ENCODE results near the gene DTWD1. TPM values are rescaled to one million over a fixed set of nuclear protein-coding genes. Genes with fewer than 3 reads are reported as not detected.

The DTWD1 gene
- total and polyA plus RNA-seq, 2 of the 4 experiments (the other 2 are of a cell fraction) = 19.9 to 20.1 TPM

GRCh38 chr15:49673861-49674260, 53.0 kb downstream of the DTWD1 start:
- H3K14ac ChIP-seq (replicated peaks; ENCODE audit: low read depth, low read length) = peak overlapping the region; percentile 84; the same call in 1 of the 2 replicates
- H3K4me1 ChIP-seq (ENCODE audit: control insufficient read depth, insufficient read depth, low read length) = peaks cover 4% of the 10 kb centered on the region
- dilution Hi-C loops (cut with HindIII; ENCODE audit: low sequenced_read_pairs, unreplicated experiment) = no loop called here
- H3K27me3 ChIP-seq (ENCODE audit: control insufficient read depth, insufficient read depth, low read length) = no peaks in the 10 kb centered on the region
- H3K27ac ChIP-seq (ENCODE audit: insufficient read depth, low read length) = no peak overlapping the region
- H3K4me3 ChIP-seq (ENCODE audit: insufficient read depth, low read depth, low read length) = no peak overlapping the region
- no peak for DNase-seq
- peak overlapping the region; percentile 57 for H2BK20ac ChIP-seq (ENCODE audit: low read depth, low read length)
- TF ChIP-seq MXI1 (IDR thresholded peaks at IDR 0.05; ENCODE audit: borderline replicate concordance, low read depth, low read length) (no peak), RAD21 (IDR thresholded peaks at IDR 0.05; ENCODE audit: low read length) (no peak), BHLHE40 (IDR thresholded peaks at IDR 0.05; ENCODE audit: low read depth, low read length) (no peak), CHD1 (IDR thresholded peaks at IDR 0.05; ENCODE audit: low read depth, low read length) (no peak), RFX5 (IDR thresholded peaks at IDR 0.05; ENCODE audit: low read depth, low read length) (no peak), RCOR1 (IDR thresholded peaks at IDR 0.05; ENCODE audit: insufficient replicate concordance, low read length) (no peak), FOS (IDR thresholded peaks at IDR 0.05; ENCODE audit: low read depth, low read length) (no peak), CEBPB (IDR thresholded peaks at IDR 0.05; ENCODE audit: low read depth, low read length) (no peak), NFE2L2 (IDR thresholded peaks at IDR 0.05; ENCODE audit: low read depth, low read length) (no peak), MAZ (IDR thresholded peaks at IDR 0.05; ENCODE audit: borderline replicate concordance, low read depth, low read length) (no peak), POLR2A (IDR thresholded peaks at IDR 0.05; ENCODE audit: low read depth, low read length) (no peak)
- TF ChIP-seq, protein P1, sequence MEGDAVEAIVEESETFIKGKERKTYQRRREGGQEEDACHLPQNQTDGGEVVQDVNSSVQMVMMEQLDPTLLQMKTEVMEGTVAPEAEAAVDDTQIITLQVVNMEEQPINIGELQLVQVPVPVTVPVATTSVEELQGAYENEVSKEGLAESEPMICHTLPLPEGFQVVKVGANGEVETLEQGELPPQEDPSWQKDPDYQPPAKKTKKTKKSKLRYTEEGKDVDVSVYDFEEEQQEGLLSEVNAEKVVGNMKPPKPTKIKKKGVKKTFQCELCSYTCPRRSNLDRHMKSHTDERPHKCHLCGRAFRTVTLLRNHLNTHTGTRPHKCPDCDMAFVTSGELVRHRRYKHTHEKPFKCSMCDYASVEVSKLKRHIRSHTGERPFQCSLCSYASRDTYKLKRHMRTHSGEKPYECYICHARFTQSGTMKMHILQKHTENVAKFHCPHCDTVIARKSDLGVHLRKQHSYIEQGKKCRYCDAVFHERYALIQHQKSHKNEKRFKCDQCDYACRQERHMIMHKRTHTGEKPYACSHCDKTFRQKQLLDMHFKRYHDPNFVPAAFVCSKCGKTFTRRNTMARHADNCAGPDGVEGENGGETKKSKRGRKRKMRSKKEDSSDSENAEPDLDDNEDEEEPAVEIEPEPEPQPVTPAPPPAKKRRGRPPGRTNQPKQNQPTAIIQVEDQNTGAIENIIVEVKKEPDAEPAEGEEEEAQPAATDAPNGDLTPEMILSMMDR (conservative IDR thresholded peaks at IDR 0.05; ENCODE audit: low read depth, low read length) = no peak
- TF ChIP-seq, protein P2, sequence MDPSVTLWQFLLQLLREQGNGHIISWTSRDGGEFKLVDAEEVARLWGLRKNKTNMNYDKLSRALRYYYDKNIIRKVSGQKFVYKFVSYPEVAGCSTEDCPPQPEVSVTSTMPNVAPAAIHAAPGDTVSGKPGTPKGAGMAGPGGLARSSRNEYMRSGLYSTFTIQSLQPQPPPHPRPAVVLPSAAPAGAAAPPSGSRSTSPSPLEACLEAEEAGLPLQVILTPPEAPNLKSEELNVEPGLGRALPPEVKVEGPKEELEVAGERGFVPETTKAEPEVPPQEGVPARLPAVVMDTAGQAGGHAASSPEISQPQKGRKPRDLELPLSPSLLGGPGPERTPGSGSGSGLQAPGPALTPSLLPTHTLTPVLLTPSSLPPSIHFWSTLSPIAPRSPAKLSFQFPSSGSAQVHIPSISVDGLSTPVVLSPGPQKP (IDR thresholded peaks at IDR 0.05; ENCODE audit: borderline replicate concordance, low read depth, low read length) = no peak
- no peak overlapping the region for H4K91ac ChIP-seq (ENCODE audit: insufficient read depth, low read depth, low read length)
- H3K9me1 ChIP-seq (ENCODE audit: insufficient read depth, low read length) = peaks cover 3% of the 10 kb centered on the region; the same call in 1 of the 2 replicates
- H2BK15ac ChIP-seq (ENCODE audit: low read depth, low read length) = peak overlapping the region; percentile 42; the same call in 1 of the 3 replicates
- in situ Hi-C loops (cut with MboI; ENCODE audit: low sequenced_read_pairs) = no loop called here
- H4K5ac ChIP-seq (ENCODE audit: low read depth, low read length) = no peak overlapping the region
- H4K20me1 ChIP-seq (ENCODE audit: insufficient read depth, low read length) = no peaks in the 10 kb centered on the region
- no peaks in the 10 kb centered on the region for H3K9me3 ChIP-seq (ENCODE audit: control insufficient read depth, insufficient read depth, low read length)
- ChIA-PET CTCF (no interaction called here), POLR2A (ENCODE audit: unreplicated experiment) (no interaction called here)
- H3K4me2 ChIP-seq (ENCODE audit: low read depth, low read length) = no peak overlapping the region
- no peak for ATAC-seq (ENCODE audit: low read depth)
- H3K18ac ChIP-seq (ENCODE audit: low read depth, low read length) = peak overlapping the region; percentile 57; the same call in 1 of the 2 replicates
- H3K36me3 ChIP-seq (ENCODE audit: control insufficient read depth, insufficient read depth, low read length) = no peaks in the 10 kb centered on the region
- H2BK5ac ChIP-seq (ENCODE audit: low read depth, low read length, poor library complexity, severe bottlenecking) = peak overlapping the region; percentile 11
- H2AK5ac ChIP-seq (ENCODE audit: low read depth, low read length) = 0 out of 2 replicates have a peak overlapping the region, but pooled peaks have one; percentile 61
- no peak overlapping the region for H3K4ac ChIP-seq (ENCODE audit: low read depth, low read length)
- WGBS, 2 experiments (ENCODE audit: extremely low coverage in 2 of 2, insufficient read length in 1 of 2) = no CpG with 5 or more reads among the region's 1 CpG
- no peak overlapping the region for H3K56ac ChIP-seq (ENCODE audit: extremely low read depth, insufficient read depth, low read length)
- no peak overlapping the region for H2AFZ ChIP-seq (replicated peaks; ENCODE audit: low read length, poor library complexity)
- peak overlapping the region in 1 of 2 experiments; percentile 59; a peak in 1 of 4 replicates for H4K8ac ChIP-seq (ENCODE audit: low read depth in 2 of 2, low read length in 2 of 2)
- H3K79me1 ChIP-seq (ENCODE audit: low read depth in 1 of 2, low read length in 2 of 2) = no peaks in the 10 kb centered on the region
- H2AK9ac ChIP-seq (replicated peaks; ENCODE audit: low read depth, low read length, poor library complexity) = no peak overlapping the region
- no peak overlapping the region for H3K23ac ChIP-seq (ENCODE audit: low read depth, low read length)
- intact Hi-C loops (cut with micrococcal nuclease) = no loop called here
- BruUV-seq (replicated peaks) = no TSS peak
- H3K9ac ChIP-seq (ENCODE audit: low read depth, low read length) = no peak overlapping the region
- H2BK120ac ChIP-seq (ENCODE audit: low read depth, low read length) = no peak overlapping the region; the same call in 1 of the 2 replicates
